Measurements from ENCODE around the gene HSD17B4. TPM values are rescaled to one million over a fixed set of nuclear protein-coding genes. Genes with fewer than 3 reads are reported as not detected.

HSD17B4 gene
- total RNA-seq: 100 to 1,000 TPM; 168 to 174 TPM

- no peak for TF ChIP-seq CTCF (IDR thresholded peaks at IDR 0.05)
- DNase-seq (ENCODE audit: low spot score) (peak; percentile 77), ATAC-seq (ENCODE audit: insufficient number of reproducible peaks, low FRiP score, low read depth) (peak; percentile 60)
- Histone ChIP-seq H3K36me3 (no peaks in the 10 kb centered on the region), H3K27me3 (replicated peaks; ENCODE audit: insufficient read depth) (no peaks in the 10 kb centered on the region), H3K9me3 (peaks cover 3% of the 10 kb centered on the region), H3K27ac (peak within 1 kb of the TSS; percentile 79 to 92), H3K4me1 (ENCODE audit: control insufficient read depth in 1 of 2, low read depth in 2 of 2) (peaks cover under 1 to 36% of the 10 kb centered on the region in 2 donors), H3K4me3 (peak within 1 kb of the TSS; percentile 97)
Measured at GRCh38 chr5:119452373-119453039, at the start of gene HSD17B4. Gene HSD17B4 (plus strand): TSS chr5:119452497. CDS start chr5:119452576, 79 bp downstream.

- DNase-seq (ENCODE audit: low spot score): no peak
- no peak overlapping the region for H3K4me3 ChIP-seq
- H3K36me3 ChIP-seq: no peaks in the 10 kb centered on the region
- no peak overlapping the region for H3K27ac ChIP-seq
- H3K27me3 ChIP-seq (replicated peaks; ENCODE audit: insufficient read depth): no peaks in the 10 kb centered on the region
- peaks cover 9 to 17% of the 10 kb centered on the region in 2 donors for H3K4me1 ChIP-seq (ENCODE audit: control insufficient read depth in 1 of 2, low read depth in 2 of 2)
- no peak for ATAC-seq (ENCODE audit: insufficient number of reproducible peaks, low FRiP score, low read depth)
- no peaks in the 10 kb centered on the region for H3K9me3 ChIP-seq
- TF ChIP-seq CTCF (IDR thresholded peaks at IDR 0.05): no peak
Measured at GRCh38 chr5:119402555-119402954, 49.7 kb upstream of the HSD17B4 start.

GRCh38 chr5:119404033-119404432 lies 48.3 kb upstream of the HSD17B4 start:
- H3K4me1 ChIP-seq (ENCODE audit: control insufficient read depth in 1 of 2, low read depth in 2 of 2): peaks cover 0 to 2% of the 10 kb centered on the region in 2 donors
- no peaks in the 10 kb centered on the region for H3K9me3 ChIP-seq
- H3K27ac ChIP-seq: no peak overlapping the region
- no peaks in the 10 kb centered on the region for H3K27me3 ChIP-seq (replicated peaks; ENCODE audit: insufficient read depth)
- no peak overlapping the region for H3K4me3 ChIP-seq
- H3K36me3 ChIP-seq: no peaks in the 10 kb centered on the region
- DNase-seq (ENCODE audit: low spot score): no peak
- TF ChIP-seq CTCF (IDR thresholded peaks at IDR 0.05): no peak
- no peak for ATAC-seq (ENCODE audit: insufficient number of reproducible peaks, low FRiP score, low read depth)

- ATAC-seq (ENCODE audit: insufficient number of reproducible peaks, low FRiP score, low read depth) (no peak), DNase-seq (ENCODE audit: low spot score) (no peak)
- H3K27me3 ChIP-seq (replicated peaks; ENCODE audit: insufficient read depth): no peaks in the 10 kb centered on the region
- no peak overlapping the region for H3K4me3 ChIP-seq
- no peaks in the 10 kb centered on the region for H3K9me3 ChIP-seq
- no peaks in the 10 kb centered on the region for H3K36me3 ChIP-seq
- TF ChIP-seq CTCF (IDR thresholded peaks at IDR 0.05): no peak
- no peaks in the 10 kb centered on the region for H3K4me1 ChIP-seq (ENCODE audit: control insufficient read depth in 1 of 2, low read depth in 2 of 2)
- H3K27ac ChIP-seq: no peak overlapping the region
Measured at GRCh38 chr5:119405419-119405818, 46.9 kb upstream of the HSD17B4 start.

- Histone ChIP-seq H3K9me3 (no peaks in the 10 kb centered on the region), H3K27me3 (replicated peaks; ENCODE audit: insufficient read depth) (no peaks in the 10 kb centered on the region), H3K36me3 (no peaks in the 10 kb centered on the region), H3K4me3 (no peak overlapping the region), H3K4me1 (ENCODE audit: control insufficient read depth in 1 of 2, low read depth in 2 of 2) (no peaks in the 10 kb centered on the region), H3K27ac (no peak overlapping the region)
- ATAC-seq (ENCODE audit: insufficient number of reproducible peaks, low FRiP score, low read depth): no peak
- TF ChIP-seq CTCF (IDR thresholded peaks at IDR 0.05): no peak
- no peak for DNase-seq (ENCODE audit: low spot score)
Measured at GRCh38 chr5:119406551-119407110, 45.7 kb upstream of the HSD17B4 start.

Data from thoracic aorta (tissue), 2 donors.